SU-DHL-6 (cell line): ENCODE data around the gene AP2A2.

Experiments
- EZH2phosphoT487 ChIP-seq: fragments of 200-600 bp; sonication (generic), shearing (Covaris generic); conservative IDR thresholded peaks from 2 replicates; pipeline ENCODE4 v1.6.1; 2018; ENCODE audit warnings: mild to moderate bottlenecking, antibody characterized with exemption, low read length, moderate library complexity, mixed read lengths
- TF ChIP-seq, protein P1 (sequence below): fragments of 200-600 bp; sonication (generic); IDR thresholded peaks from one replicate; pipeline ENCODE4 v1.5.1; 2017; ENCODE audit warnings: antibody characterized with exemption, mild to moderate bottlenecking, low read length, moderate library complexity; ENCODE audit not compliant: insufficient read depth, poor library complexity, severe bottlenecking

DNA sequence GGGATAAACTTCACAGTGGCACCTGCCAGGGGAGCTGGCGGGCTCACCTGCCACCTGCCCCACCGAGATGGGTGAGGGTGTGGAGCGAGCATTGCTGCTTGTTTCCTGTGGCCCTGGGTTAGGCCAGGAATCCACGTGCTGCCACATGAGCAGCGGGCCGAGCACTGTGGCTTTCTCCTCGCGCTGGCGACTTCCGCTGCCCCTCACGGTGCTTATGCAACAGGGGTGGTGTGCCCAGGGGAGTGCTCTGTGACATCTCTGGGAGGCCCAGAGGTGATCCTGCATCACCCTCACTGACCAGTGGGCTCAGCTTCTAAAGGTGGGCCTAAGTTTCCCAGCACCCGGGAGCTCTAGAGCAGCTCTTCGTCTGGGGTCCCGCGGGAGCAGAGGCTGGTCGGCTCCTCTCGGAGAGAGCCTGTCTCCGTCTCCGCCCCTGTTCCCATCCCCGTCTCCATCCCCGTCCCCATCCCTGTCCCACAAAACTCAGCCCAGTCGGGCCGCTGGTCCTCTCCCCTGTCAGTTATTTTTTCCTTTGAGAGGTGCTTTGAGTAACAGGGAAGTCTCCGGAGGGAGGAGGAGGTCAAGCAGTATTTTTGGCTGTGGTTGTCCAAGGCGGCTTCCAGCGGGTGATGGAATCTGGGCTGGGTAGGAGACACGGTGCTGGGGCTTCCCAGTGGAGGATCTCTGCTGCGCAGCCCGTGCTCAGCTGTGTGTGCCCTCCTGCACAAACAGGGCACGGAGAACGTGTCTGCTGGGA lies 42.5 kb downstream of the AP2A2 start:
- TF ChIP-seq, protein P1, sequence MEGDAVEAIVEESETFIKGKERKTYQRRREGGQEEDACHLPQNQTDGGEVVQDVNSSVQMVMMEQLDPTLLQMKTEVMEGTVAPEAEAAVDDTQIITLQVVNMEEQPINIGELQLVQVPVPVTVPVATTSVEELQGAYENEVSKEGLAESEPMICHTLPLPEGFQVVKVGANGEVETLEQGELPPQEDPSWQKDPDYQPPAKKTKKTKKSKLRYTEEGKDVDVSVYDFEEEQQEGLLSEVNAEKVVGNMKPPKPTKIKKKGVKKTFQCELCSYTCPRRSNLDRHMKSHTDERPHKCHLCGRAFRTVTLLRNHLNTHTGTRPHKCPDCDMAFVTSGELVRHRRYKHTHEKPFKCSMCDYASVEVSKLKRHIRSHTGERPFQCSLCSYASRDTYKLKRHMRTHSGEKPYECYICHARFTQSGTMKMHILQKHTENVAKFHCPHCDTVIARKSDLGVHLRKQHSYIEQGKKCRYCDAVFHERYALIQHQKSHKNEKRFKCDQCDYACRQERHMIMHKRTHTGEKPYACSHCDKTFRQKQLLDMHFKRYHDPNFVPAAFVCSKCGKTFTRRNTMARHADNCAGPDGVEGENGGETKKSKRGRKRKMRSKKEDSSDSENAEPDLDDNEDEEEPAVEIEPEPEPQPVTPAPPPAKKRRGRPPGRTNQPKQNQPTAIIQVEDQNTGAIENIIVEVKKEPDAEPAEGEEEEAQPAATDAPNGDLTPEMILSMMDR: no peak
- no peak for TF ChIP-seq EZH2phosphoT487
